Type B pancreatic cell (in vitro differentiated cells): ENCODE measurements around the gene SIPA1. TPM values are rescaled to one million over a fixed set of nuclear protein-coding genes. Genes with fewer than 3 reads are reported as not detected.

Source experiments
- DNase-seq: peaks from one replicate; pipeline ENCODE4 v3.0.0; 2021; ENCODE audit warnings: mixed read lengths; ENCODE audit not compliant: unreplicated experiment; ENCODE audit errors: extremely low spot score
- H3K27ac Mint-ChIP-seq: 2 replicates; pipeline ENCODE4 v1.8.0; 2021; ENCODE audit warnings: mild to moderate bottlenecking, mixed read lengths
- H3K27me3 Mint-ChIP-seq: 2 replicates; pipeline ENCODE4 v1.8.0; 2021; ENCODE audit warnings: mixed read lengths
- H3K36me3 Mint-ChIP-seq: 2 replicates; pipeline ENCODE4 v1.8.0; 2021; ENCODE audit warnings: mixed read lengths
- H3K4me1 Mint-ChIP-seq: one replicate; pipeline ENCODE4 v1.8.0; 2021; ENCODE audit warnings: mixed read lengths; ENCODE audit not compliant: unreplicated experiment
- H3K4me3 Mint-ChIP-seq: 2 replicates; pipeline ENCODE4 v1.8.0; 2021; ENCODE audit warnings: mild to moderate bottlenecking, mixed read lengths
- H3K9me3 Mint-ChIP-seq: 2 replicates; pipeline ENCODE4 v1.8.0; 2021; ENCODE audit warnings: mixed read lengths
- CTCF ChIP-seq: fragments of 200-600 bp; sonication (generic); conservative IDR thresholded peaks from 2 replicates; pipeline ENCODE4 v1.5.0; 2021; ENCODE audit warnings: antibody characterized with exemption, mild to moderate bottlenecking
- total RNA-seq: library from RNA; stranded (reverse); gene quantifications from 2 replicates; pipeline ENCODE4 v1.2.1, GENCODE V29; 2021; ENCODE audit warnings: low replicate concordance

The SIPA1 gene
- total RNA-seq, 1 donor from 2014 or later: 26.8 TPM

GRCh38 chr11:65623852-65624616 is 13.9 kb upstream of the SIPA1 start:
- DNase-seq: no peak
- Mint-ChIP-seq H3K27ac (no peak overlapping the region), H3K27me3 (no peaks in the 10 kb centered on the region), H3K9me3 (no peaks in the 10 kb centered on the region), H3K36me3 (no peaks in the 10 kb centered on the region), H3K4me1 (no peaks in the 10 kb centered on the region), H3K4me3 (no peak overlapping the region)
- no peak for TF ChIP-seq CTCF

GRCh38 chr11:65624931-65625627 is 12.8 kb upstream of the SIPA1 start:
- Mint-ChIP-seq H3K36me3 (no peaks in the 10 kb centered on the region), H3K4me3 (no peak overlapping the region)
- no peak for TF ChIP-seq CTCF

GRCh38 chr11:65625628-65626342 is 12.1 kb upstream of the SIPA1 start:
- H3K9me3 Mint-ChIP-seq: no peaks in the 10 kb centered on the region
- no peaks in the 10 kb centered on the region for H3K27me3 Mint-ChIP-seq
- H3K4me3 Mint-ChIP-seq: no peak overlapping the region
- no peaks in the 10 kb centered on the region for H3K36me3 Mint-ChIP-seq
- H3K27ac Mint-ChIP-seq: no peak overlapping the region
- peak; percentile 68 for TF ChIP-seq CTCF
- DNase-seq: no peak
- no peaks in the 10 kb centered on the region for H3K4me1 Mint-ChIP-seq

More at GRCh38 chr11:65624931-65625627, 12.8 kb upstream of the SIPA1 start:
- no peaks in the 10 kb centered on the region for H3K9me3 Mint-ChIP-seq
- no peaks in the 10 kb centered on the region for H3K4me1 Mint-ChIP-seq
- DNase-seq: no peak
- H3K27ac Mint-ChIP-seq: no peak overlapping the region
- H3K27me3 Mint-ChIP-seq: no peaks in the 10 kb centered on the region

- no peak for TF ChIP-seq CTCF
- Mint-ChIP-seq H3K27ac (no peak overlapping the region), H3K27me3 (no peaks in the 10 kb centered on the region), H3K4me1 (no peaks in the 10 kb centered on the region), H3K4me3 (no peak overlapping the region), H3K9me3 (no peaks in the 10 kb centered on the region), H3K36me3 (no peaks in the 10 kb centered on the region)
- DNase-seq: no peak
These were observed 10.7 kb upstream of the SIPA1 start for GRCh38 chr11:65627202-65627601.

GRCh38 chr11:65629579-65629978 is 8.3 kb upstream of the SIPA1 start:
- Mint-ChIP-seq H3K9me3 (no peaks in the 10 kb centered on the region), H3K27me3 (no peaks in the 10 kb centered on the region), H3K36me3 (no peaks in the 10 kb centered on the region), H3K27ac (no peak overlapping the region), H3K4me1 (no peaks in the 10 kb centered on the region), H3K4me3 (no peak overlapping the region)
- no peak for TF ChIP-seq CTCF
- no peak for DNase-seq
